WTC11 (cell line): ENCODE data around the gene VTA1.

ENCODE experiments used
- CREB1 ChIP-seq: sonication (generic); formaldehyde crosslinking; IDR thresholded peaks from 2 replicates; pipeline ENCODE4 v1.8.0; 2023; ENCODE audit warnings: mild to moderate bottlenecking, missing genetic modification reagents
- CTCF ChIP-seq: fragments of 200-600 bp; IDR thresholded peaks from 2 replicates; pipeline ENCODE4 v1.8.0; 2022; ENCODE audit warnings: antibody characterized with exemption
- E2F5 ChIP-seq: sonication (generic); formaldehyde crosslinking; IDR thresholded peaks from 2 replicates; pipeline ENCODE4 v1.8.1; 2022; ENCODE audit warnings: mild to moderate bottlenecking, moderate library complexity, missing genetic modification reagents
- ELF4 ChIP-seq: sonication (generic); formaldehyde crosslinking; IDR thresholded peaks from 2 replicates; pipeline ENCODE4 v1.8.1; 2022; ENCODE audit warnings: low read depth, mild to moderate bottlenecking, moderate library complexity, missing genetic modification reagents
- FOXJ3 ChIP-seq: sonication (generic); formaldehyde crosslinking; IDR thresholded peaks from 2 replicates; pipeline ENCODE4 v1.9.0; 2021; ENCODE audit warnings: missing genetic modification reagents, mild to moderate bottlenecking, borderline replicate concordance
- HMGXB4 ChIP-seq: sonication (generic); formaldehyde crosslinking; IDR thresholded peaks from 2 replicates; pipeline ENCODE4 v1.8.1; 2023; ENCODE audit warnings: mild to moderate bottlenecking, moderate library complexity, missing genetic modification reagents
- MAX ChIP-seq: sonication (generic); formaldehyde crosslinking; IDR thresholded peaks from 2 replicates; pipeline ENCODE4 v1.8.0; 2022; ENCODE audit warnings: mild to moderate bottlenecking, missing genetic modification reagents
- NR3C1 ChIP-seq: sonication (generic); formaldehyde crosslinking; conservative IDR thresholded peaks from 2 replicates; pipeline ENCODE4 v1.8.1; 2023; ENCODE audit warnings: low read depth, mild to moderate bottlenecking, missing genetic modification reagents
- TCF7 ChIP-seq: sonication (generic); formaldehyde crosslinking; IDR thresholded peaks from 2 replicates; pipeline ENCODE4 v1.8.0; 2022; ENCODE audit warnings: mild to moderate bottlenecking, low read depth, missing genetic modification reagents, moderate library complexity
- ZNF138 ChIP-seq: sonication (generic); formaldehyde crosslinking; conservative IDR thresholded peaks from 2 replicates; pipeline ENCODE4 v1.8.1; 2022; ENCODE audit warnings: mild to moderate bottlenecking, moderate library complexity, missing genetic modification reagents

GRCh38 chr6:142255785-142256184 is 108.7 kb downstream of the VTA1 start:
- TF ChIP-seq FOXJ3 (CRISPR knock-in tag) (no peak), E2F5 (no peak), CTCF (no peak), HMGXB4 (CRISPR knock-in tag) (no peak), MAX (no peak), NR3C1 (CRISPR knock-in tag) (no peak), ZNF138 (no peak), TCF7 (CRISPR knock-in tag) (no peak), CREB1 (CRISPR knock-in tag) (no peak), ELF4 (CRISPR knock-in tag) (no peak)
